Stimulated activated CD4-positive, alpha-beta T cell treated with anti-CD3 and anti-CD28 coated beads, Interleukin-1b, Interleukin-23, amount 100 ng/mL, for 24 hours (primary cell): ENCODE measurements around the gene CMBL.

ENCODE experiments used
- DNase-seq, 4 experiments: peaks; one replicate each; pipeline ENCODE4 v3.0.0-alpha.2; 2020; ENCODE audit warnings: low read depth in 4 of 4, low spot score in 1 of 4

The CMBL gene

DNA sequence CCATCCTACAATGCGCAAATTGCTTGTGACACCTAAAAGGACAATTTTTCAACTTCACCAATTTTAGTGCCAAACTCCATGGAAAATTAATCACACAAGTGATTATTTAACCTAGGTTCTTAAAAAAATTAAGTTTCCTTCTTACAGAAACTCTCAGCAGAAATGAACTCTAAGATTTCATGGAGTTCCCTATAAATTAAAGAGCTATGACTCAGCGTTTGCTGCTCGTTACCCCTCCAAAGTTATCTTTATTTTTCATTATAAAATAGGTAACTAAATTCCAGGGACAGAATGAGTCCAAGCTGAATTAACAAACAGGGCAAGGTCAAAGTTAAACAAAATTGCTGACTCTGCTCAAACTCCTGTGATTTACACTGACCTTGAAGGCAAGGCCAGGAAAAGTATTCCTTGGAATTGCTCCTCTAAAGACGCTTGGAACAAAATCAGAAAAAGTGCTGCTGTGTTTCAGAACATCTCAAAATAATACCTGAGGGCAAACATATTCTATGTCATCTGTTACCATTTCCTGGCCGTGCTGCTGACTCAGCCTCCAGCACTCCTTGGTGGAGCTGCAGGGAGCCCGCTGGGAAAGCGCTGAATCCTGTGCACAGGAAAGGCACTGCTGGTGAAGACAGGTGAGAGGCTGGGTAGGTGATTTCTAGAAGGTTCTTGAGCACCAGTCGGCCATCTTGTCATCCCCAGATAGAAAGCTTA lies 2.5 kb upstream of the CMBL start:
- DNase-seq: no peak

DNA sequence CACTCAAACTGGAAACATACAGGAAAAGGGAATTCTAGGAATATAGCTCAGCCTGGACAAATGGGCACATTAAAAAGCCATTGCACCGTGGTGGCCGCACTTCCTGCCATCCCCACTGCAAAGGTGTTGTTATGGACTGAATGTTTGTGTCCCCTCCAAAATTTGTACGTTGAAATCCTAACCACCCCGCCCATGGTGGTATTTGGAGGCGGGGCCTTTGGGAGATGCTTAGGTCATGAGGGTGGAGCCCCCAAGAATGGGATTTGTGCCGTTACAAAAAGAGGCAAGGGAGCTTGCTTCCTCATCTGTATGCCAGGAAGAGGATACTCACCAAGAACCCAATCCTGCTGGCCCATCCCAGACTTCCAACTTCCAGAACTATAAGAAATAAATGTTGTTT lies 1.1 kb upstream of the CMBL start:
- no peak for DNase-seq

DNA sequence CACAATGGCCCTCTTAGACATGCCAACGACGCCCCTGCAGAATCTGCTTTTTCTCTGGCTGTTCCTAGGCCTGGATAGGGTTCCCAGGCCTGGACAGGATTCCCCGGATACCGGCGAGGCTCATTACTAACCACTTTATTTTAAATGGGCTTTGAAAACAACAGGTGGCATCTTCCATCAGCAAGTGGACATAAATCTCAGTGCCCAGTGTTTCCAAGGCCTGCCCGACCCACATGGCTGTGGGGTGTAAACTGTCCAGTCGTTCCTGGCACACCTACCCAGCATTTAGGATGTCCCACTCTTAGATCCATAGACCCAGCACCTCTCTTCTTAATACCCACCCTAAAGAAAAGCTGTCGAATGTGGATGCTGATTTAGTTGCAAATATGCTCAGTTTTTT lies 896 bp downstream of the CMBL start:
- no peak for DNase-seq

DNA sequence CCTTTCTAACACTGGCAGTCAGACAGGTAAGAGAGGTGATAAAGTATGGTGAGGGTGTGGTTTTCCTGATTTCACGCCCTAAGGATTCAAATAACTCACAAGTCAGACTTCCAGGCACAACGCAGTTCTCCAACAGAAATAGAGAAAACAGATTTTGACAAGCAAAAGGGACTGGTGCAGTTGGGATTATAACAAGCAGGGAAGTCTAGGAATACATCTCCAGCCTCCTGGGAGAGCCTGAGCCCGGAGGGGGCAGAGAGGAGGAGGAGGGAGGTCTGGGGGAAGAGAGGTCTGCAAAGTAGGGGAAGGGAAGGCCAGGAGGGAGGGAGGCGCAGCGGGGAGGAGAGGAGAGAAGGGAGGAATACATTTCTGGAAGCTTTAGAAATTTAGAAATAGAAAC lies 1.6 kb downstream of the CMBL start:
- DNase-seq: no peak

DNA sequence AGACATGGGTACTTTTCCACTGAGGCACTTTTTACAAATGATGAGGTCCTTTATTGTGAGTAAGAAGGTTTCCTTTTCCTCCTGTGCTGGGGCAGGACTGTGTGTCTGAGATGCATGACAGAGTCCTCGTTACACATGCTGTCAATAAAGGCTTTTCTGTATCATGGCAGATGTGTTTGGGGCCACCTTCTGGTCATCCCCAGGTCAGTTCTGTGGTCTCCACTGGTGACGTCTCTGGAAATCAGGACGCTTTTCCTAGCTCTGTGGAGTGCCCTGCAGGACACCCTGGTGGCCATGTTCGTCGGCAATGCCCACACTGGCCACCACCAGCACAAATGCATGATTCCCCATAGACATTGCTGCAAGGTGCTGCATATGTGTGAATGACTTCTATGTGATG lies 2.8 kb downstream of the CMBL start:
- no peak for DNase-seq

DNA sequence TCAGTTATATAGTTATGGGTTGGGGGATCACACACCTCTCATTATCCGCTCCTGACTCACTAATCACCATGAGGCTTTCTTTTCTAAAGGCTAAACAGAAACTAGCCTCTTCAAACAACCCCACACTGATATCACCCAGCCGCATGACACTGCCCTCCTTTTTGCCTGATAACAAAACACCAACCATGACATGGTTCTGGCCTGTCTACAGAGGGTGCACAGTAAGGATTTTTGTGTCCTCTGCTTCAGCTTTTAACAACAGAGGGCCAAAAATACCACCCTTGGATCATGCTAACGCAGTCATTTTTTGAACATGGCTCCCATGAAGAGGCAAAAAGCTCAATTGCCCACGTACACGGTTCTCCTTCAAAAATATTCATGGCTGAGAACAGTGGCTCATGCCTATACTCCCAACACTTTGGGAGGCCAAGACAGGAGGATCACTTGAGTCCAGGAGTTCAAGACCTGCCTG lies 4.0 kb downstream of the CMBL start:
- no peak for DNase-seq

DNA sequence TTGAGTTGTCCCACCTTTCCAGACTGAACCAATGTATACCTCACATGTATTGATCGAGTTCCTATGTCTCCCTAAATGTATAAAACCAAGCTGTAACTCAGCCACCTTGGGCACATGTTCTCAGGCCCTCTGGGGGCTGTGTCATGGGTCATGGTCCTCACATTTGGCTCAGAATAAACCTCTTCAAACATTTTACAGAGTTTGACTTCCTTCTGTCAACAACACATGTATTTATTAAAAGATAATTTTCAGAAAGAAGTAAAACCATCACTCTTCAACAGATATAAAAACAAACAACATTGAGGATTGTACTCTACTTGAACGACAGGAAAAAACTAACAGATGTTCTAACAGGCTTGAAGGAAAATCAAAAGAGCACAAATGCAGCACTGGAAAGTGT lies 4.5 kb downstream of the CMBL start:
- no peak for DNase-seq

DNA sequence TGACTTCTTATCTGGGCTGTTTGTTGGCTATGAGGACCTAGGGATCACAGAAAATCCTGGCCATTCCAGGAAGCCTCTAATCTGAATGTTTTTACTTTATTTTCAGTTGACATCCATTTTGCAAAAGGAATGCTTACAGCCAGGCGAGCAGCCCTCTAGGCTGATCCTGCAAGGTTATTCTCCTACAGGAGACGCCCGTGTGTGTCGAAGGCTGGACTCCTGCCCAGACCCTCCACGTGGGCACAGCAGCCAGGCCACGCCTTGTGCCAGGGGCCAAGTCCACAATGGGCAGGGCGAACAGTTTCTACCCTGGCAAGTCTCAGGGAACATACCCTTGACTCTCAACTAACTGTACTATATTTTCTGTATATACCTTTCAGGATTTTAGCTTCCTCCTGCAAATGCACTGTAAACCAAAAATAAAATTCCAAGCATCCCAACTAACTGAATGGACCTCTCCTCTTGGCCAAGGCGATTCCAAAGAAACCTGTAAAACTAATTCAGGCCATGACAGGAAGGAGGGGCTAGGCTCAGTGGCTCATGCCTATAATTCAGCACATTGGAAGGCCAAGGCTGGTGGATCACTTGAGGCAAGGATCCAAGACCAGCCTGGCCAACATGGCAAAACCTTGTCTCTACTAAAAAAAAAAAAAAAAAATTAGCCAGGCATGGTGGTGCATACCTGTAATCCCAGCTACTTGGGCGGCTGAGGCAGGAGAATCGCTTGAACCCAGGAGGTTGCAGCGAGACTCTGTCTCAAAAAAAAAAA lies 5.7 kb downstream of the CMBL start:
- no peak for DNase-seq

DNA sequence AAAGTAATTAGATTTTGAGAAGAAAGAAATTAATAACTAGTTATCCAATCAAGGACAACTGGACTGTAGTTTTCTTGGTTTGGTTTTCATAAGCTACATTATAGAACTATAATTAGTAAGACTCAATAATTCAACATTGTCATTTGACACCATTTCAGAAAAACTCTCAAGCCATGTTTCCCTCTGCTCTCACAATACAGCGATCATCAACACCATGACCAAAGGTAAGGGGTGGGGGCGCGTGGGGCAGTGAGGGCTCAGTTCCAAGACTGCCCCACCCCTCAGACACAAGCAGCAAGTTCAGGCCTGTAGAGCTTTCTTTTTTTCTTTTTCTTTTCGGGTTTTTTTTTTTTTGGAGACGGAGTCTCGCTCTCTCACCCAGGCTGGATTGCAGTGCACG lies 6.4 kb downstream of the CMBL start:
- DNase-seq: no peak

DNA sequence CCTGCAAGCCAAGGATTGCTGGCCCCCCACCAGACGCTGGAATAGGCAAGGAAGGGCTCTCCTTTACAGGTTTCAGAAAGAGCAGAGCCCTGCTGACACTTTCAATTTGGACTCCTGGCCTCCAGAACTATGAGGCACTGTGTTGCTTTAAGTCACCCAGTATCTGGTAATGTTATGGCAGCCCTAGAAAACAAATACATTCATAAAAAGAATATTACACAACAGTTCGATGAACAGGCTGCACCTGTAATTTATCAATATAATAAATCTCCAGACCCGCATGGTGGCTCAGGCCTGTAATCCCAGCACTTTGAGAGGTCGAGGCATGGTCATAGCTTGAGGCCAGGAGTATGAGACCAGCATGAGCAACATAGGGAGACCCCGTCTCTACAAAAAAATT lies 7.5 kb downstream of the CMBL start:
- DNase-seq: no peak

DNA sequence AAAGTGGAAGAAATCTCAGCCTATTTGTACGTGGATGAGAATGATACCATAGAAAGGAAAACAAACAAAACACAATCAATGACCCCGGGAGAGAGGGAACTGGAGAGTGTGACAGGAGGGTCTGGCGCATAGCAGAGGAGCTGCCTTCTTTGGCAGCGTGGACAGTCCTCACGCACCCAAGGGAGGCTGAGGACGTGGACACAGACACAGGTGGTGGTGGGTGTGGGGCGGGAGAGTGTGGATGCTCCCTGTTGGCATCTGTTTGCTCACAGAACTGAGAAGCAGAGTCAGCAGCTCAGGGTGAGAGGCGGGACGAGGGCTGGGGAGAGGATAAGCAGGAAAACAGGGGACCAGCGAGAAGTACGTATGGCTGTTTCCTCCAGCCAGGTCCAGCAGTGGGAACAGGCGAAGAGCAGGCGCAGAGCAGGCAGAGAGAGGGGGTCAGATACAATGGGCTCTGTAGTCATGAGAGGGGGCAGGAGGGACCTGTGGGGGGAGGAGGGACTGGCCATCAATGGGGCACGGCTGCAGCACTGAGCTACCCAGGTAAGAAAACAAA lies 10.0 kb downstream of the CMBL start:
- DNase-seq: no peak

DNA sequence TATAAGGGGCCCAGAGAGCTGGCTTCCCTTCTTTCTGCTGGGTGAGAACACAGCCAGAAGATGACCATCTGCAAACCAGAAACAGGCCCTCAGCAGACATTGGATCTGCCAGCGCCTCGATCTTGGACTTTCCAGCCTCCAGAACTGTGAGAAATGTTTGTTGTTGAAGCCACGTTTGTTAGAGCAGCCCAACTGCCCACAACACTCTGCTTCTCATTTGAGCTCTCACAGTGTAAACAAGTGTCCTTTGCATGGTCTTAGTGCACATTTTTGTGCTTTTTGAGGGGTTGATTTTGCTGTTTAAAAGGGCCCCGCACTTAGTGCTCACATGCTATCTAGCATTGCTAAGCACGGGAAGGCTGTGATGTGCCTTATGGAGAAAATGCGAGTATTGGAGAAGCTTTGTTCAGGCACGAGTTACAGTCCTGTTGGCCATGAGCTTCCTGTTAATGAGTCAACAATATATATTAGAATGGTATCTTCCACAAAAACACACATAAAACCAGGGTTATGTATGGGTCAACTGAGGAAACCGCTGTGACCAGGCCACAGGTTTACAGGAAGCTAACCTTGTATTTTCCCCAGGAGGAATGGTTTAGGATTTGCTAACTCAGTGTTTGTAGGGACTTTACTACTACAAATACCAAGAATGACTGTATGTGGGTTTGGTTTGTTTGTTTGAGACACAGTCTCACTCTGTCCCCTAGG lies 11.9 kb downstream of the CMBL start:
- no peak for DNase-seq

DNA sequence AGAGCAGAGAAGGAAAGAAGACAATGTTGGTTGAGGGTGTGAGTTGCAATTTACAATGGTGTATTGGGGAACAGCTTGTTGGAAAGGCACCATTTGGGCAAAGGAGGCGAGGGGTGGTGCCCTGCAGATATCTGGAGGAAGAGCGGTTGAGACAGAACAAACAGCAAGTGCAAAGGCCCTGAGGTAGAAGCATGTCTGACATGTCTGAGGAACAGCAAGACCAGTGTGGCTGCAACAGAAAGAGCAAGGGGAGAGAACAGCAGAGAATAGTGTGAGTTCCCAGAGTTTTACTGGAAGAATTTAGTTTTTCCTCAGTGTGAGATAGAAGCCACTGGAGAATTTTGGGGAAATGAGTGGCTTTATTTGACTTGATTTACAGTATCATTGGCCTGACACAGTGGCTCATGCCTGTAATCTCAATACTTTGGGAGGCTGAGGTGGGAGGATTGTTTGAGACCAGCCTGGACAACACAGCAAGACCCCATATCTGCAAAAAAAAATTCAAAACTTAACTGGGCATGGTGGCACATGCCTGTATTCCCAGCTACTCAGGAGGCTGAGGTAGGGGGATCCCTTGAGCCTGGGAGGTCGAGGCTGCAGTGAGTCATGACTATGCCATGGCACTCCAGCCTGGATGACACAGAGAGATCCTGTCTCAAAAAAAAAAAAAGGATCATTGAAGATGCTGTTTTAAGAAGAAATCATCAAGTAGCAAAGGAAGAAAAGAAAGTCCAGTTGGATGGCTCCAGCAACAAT lies 13.6 kb downstream of the CMBL start:
- DNase-seq: no peak

DNA sequence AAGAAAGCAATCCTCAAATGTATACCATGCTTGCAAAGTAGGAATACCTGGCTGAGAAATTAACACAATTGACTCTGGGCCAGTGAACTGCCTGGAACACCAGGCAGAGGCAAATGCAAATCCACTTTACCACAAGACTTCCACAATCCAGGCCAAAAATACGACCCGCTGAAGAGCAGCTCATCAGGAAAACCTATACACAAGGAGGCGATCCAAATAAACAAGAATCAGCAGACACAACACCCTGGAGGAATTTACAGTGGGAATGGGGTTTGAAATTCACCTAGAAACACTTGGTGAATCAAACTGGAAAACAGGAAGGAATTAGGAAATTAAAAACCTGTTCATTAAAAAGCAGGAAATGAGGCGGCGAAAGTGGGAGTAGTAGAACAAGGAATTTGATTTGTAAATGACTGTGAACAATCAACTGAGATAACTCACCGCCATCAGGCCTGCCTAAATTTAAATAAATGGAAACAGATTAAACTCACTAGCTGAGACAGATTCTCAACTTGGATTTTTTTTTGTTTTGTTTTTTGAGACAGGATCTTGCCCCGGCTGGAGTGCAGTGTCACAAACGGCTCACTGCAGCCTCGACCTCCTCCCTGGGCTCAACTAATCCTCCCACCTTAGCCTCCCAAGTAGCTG lies 15.9 kb downstream of the CMBL start:
- DNase-seq: no peak

DNA sequence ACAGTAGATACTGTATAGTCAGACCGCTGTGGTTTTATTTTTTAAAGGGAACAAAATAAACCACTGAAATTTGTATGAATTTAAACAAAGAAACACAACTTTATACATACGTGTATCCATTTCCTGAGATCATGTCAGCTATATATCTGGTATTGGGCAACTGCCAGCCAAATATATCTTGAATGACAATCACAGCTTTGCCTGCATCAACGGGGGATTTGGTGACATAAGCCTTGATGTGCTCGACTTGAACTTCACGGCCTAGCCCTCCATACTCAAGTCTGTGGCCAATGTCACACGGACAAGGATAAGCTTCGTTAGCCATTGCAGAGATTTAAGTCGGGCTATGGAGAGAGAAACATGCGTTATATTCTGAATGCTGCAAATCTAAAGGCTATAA lies 17.3 kb downstream of the CMBL start:
- DNase-seq: no peak

DNA sequence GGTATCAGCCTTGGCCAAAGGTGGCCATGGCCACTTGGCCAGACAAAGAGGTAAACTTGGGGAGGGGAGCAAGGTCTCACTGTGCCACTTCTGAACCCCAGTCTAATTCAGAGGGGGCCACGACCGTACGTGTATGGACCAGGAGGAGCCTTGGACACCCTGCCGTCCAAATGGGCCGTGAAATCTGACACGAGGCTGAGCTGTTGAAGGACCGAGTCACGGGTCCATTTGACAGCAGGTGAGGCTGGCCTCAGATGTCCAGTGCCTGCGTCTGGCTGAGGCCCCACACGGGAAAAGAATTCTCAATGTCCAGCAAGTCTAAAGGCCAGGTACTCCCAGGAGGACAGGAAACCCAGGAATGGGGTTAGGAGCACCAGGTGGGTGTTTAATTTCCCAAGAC lies 17.7 kb downstream of the CMBL start:
- DNase-seq: no peak

DNA sequence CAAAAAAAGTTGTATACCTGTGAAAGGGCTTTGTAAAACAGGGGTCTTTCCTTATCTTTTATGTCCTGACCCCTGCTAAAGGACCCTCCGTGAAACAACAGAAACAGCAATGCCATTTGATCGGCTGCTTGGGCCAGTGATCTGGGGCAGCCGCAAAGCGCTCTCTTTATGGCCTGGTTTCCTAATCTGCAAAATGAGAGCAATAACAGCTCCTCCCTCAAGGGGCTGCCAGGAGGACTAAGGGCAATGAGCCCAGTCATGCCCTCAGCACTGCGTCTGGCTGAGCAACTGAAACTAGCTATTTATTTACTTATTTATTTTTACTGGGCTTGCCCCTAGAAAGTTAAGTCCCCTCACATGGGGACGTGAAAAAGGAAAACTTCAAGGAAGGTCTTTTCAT lies 18.3 kb downstream of the CMBL start:
- no peak for DNase-seq

DNA sequence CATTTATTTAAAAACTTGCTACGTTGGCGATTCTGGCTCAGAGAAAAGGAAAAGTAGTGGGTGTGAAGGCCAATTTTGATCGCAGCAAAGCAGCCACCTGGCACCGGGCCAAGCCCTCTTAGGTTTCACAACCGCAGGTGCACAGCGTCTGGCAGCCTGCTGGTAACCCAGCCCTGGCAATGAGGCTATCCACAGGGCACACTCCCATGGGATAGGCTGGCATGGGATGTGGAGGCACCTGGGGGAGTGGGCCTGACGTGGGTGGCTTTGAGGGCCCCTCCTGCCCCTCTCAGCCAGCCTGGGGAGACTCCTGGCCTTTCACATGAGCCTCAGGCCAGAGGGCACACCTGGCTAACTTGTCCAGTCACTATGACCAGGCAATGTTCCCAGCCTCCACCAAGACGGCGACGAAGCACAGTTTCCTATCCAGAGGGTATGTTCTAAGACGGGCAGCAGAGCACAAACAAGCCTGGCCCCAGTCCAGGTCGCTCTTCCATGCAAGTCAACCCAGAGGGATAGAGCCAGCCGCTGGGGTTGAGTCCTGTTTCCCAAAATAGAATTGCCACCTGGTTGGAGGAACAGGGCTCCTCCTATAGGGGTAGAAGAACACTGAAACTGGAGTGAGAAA lies 19.0 kb downstream of the CMBL start:
- DNase-seq: no peak

DNA sequence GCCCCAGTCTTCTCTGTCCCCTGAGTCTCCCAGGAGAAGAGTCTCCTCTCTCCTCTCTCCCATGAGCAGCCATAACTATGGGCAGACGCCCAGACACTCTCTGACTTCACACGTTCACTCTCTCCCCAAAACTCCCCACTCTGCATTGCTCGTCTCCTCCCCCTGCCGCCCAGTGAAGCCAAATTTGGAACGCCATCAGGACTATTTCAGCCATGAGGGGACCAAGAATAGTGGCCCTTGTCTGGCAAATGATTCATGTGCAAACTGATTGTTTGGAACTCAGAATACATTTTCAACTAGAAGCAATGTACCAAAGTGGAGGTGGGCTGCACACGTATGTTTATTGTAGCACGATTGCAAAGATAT lies 20.9 kb downstream of the CMBL start:
- no peak for DNase-seq

DNA sequence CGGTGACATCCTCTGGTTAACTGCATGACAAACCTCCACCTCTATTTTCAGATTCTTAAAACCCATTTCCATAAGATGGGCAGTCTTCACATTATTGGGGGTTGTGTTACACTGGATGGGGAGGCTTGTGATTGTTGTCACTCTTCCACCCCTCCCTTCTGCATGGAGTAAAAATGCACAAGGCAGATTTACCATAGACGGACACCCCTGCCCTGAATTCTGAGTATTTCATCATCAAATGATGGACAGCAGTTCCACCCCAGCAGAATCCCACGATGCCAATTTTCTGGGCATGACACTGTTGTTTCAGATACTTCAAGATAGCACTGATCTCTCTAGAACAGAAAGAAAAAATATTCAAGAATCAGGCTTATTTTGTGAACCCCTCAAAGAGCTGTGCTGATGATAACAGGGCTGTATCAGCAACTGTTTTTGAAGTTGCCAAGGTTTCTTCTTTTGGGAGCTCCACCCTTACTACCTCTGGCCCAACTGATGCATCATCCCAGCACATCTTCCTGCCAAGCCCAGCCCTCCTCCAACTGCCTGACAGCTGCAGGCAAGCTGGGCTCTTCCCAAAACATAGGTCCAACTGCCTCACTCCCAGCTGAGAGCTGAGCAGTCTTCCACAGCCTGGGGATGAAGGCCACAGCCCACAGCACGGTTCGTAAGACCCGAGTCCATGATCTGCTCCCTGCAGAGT lies 21.4 kb downstream of the CMBL start:
- DNase-seq: no peak
